Measurements from ENCODE around the gene MFAP2. TPM values are rescaled to one million over a fixed set of nuclear protein-coding genes. Genes with fewer than 3 reads are reported as not detected.

Gene MFAP2
- total RNA-seq, 1 experiment from 2014 or later: 152 TPM

GRCh38 chr1:16957731-16958130 is 22.7 kb downstream of the MFAP2 start:
- no peak overlapping the region for H2BK15ac ChIP-seq (ENCODE audit: low read depth, low read length)
- H3K18ac ChIP-seq (ENCODE audit: insufficient read length, low read depth, low read length): no peak overlapping the region
- no peak overlapping the region for H3K9ac ChIP-seq (ENCODE audit: extremely low read depth, insufficient read length, low read length)
- H3K27ac ChIP-seq (ENCODE audit: insufficient read length, low read depth, low read length): no peak overlapping the region
- H3K4me1 ChIP-seq (ENCODE audit: insufficient read depth, low read length): no peaks in the 10 kb centered on the region
- H4K91ac ChIP-seq (ENCODE audit: insufficient read length, low read depth, low read length): no peak overlapping the region
- no peak overlapping the region for H2BK20ac ChIP-seq (ENCODE audit: low read depth, low read length, poor library complexity, severe bottlenecking)
- no peak overlapping the region for H3K4ac ChIP-seq (ENCODE audit: low read depth, low read length)
- H3K4me3 Mint-ChIP-seq: no peak overlapping the region
- no peak overlapping the region for H2AFZ ChIP-seq (ENCODE audit: low read length)
- no peak overlapping the region for H4K8ac ChIP-seq (replicated peaks; ENCODE audit: insufficient read length, low read depth, low read length)
- no peak overlapping the region for H3K56ac ChIP-seq (ENCODE audit: insufficient read length, low read depth, low read length)
- H3K27me3 ChIP-seq (ENCODE audit: insufficient read depth, low read length): no peaks in the 10 kb centered on the region
- no peak overlapping the region for H3K27ac Mint-ChIP-seq
- peaks cover 3 to 5% of the 10 kb centered on the region in 2 experiments for H3K4me1 Mint-ChIP-seq
- H4K5ac ChIP-seq (ENCODE audit: insufficient read length, low read depth, low read length): no peak overlapping the region
- H2BK5ac ChIP-seq (ENCODE audit: insufficient read length, low read length): no peak overlapping the region
- no peaks in the 10 kb centered on the region for H4K20me1 ChIP-seq (ENCODE audit: control insufficient read depth, insufficient read depth, insufficient read length)
- H3K23me2 ChIP-seq (ENCODE audit: insufficient read length, low read depth, low read length, poor library complexity, severe bottlenecking): no peaks in the 10 kb centered on the region
- no CpG with 5 or more reads among the region's 8 CpGs for WGBS (ENCODE audit: extremely low coverage, insufficient read length, low lambda C conversion rate)
- H3K27me3 Mint-ChIP-seq (ENCODE audit: low read depth): no peaks in the 10 kb centered on the region
- H3K14ac ChIP-seq (ENCODE audit: insufficient read depth, low read length): no peak overlapping the region
- H2BK12ac ChIP-seq (ENCODE audit: insufficient read length, low read depth, low read length): no peak overlapping the region
- H3K9me3 Mint-ChIP-seq: no peaks in the 10 kb centered on the region
- no peak for DNase-seq
- no peak overlapping the region for H3T11ph ChIP-seq (ENCODE audit: low read length)
- H3K79me2 ChIP-seq (ENCODE audit: insufficient read depth, low read length): no peaks in the 10 kb centered on the region
- H3K79me1 ChIP-seq (ENCODE audit: insufficient read depth, low read depth, low read length, poor library complexity, severe bottlenecking): no peaks in the 10 kb centered on the region
- no peak overlapping the region for H3K4me2 ChIP-seq (ENCODE audit: insufficient read depth, insufficient read length, low read length)
- H2BK120ac ChIP-seq (ENCODE audit: low read depth, low read length, poor library complexity, severe bottlenecking): no peak overlapping the region
- H3K23ac ChIP-seq (ENCODE audit: insufficient read length, low read depth, low read length): no peak overlapping the region
- H3K9me3 ChIP-seq (ENCODE audit: control insufficient read depth, low read depth, low read length): no peaks in the 10 kb centered on the region
- no peak for TF ChIP-seq CTCF (conservative IDR thresholded peaks at IDR 0.05)
- H2AK5ac ChIP-seq (ENCODE audit: insufficient read length, low read length): no peak overlapping the region
- peaks cover 2 to 20% (median 19%) of the 10 kb centered on the region in 3 experiments; a peak in 6 of 7 replicates for H3K36me3 Mint-ChIP-seq (ENCODE audit: insufficient read depth in 1 of 3, low read depth in 3 of 3)

Data from H9 (cell line).